Measurements from ENCODE around the gene MEIOC. TPM values are rescaled to one million over a fixed set of nuclear protein-coding genes. Genes with fewer than 3 reads are reported as not detected.

MEIOC gene
- total RNA-seq, 4 donors from 2014 or later: 0.28 TPM; not detected in 3

DNA sequence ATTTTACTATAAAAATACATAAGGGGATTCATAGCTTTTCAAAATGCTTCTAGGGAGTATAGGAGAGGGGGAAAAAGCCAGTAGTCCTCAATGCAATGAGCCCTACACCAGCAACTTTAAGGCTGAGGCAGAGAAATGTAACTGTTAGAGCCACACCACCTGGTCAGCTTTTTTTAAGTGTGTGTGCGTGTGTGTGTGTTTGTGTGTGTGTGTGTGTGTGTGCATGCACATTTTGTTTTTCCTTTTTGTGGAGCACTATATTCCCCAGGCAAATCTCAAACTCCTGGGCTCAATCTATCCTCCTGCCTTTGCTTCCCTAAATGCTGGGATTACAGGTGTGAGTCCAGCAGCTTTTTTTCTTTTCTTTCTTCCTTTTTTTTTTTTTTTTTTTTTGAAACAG is 2.3 kb upstream of the MEIOC start:
- Histone ChIP-seq H3K27ac (no peak overlapping the region), H3K9me3 (no peaks in the 10 kb centered on the region), H3K27me3 (peaks cover 9 to 13% of the 10 kb centered on the region in 2 donors), H3K36me3 (no peaks in the 10 kb centered on the region), H3K4me1 (no peaks in the 10 kb centered on the region), H3K4me3 (no peak overlapping the region)
- DNase-seq: no peak
- no peak for TF ChIP-seq POLR2A (IDR thresholded peaks at IDR 0.05)
- no peak for TF ChIP-seq CTCF (IDR thresholded peaks at IDR 0.05)
- intact Hi-C loops (cut with DNase I; ENCODE audit: low total_unique reads): no loop called here

- Histone ChIP-seq H3K9me3 (no peaks in the 10 kb centered on the region), H3K27ac (no peak overlapping the region), H3K36me3 (peaks cover 0 to under 1% of the 10 kb centered on the region in 2 donors), H3K27me3 (peaks cover 0 to 6% of the 10 kb centered on the region in 2 donors), H3K4me1 (no peaks in the 10 kb centered on the region), H3K4me3 (no peak overlapping the region)
- TF ChIP-seq CTCF (IDR thresholded peaks at IDR 0.05) (no peak), POLR2A (IDR thresholded peaks at IDR 0.05) (no peak)
- DNase-seq: no peak
- intact Hi-C loops (cut with DNase I; ENCODE audit: low total_unique reads): no loop called here
Measured at GRCh38 chr17:44661835-44662234, 5.6 kb downstream of the MEIOC start.

GRCh38 chr17:44663095-44663494 is 6.8 kb downstream of the MEIOC start:
- no peaks in the 10 kb centered on the region for H3K27me3 ChIP-seq
- intact Hi-C loops (cut with DNase I; ENCODE audit: low total_unique reads): no loop called here
- H3K27ac ChIP-seq: no peak overlapping the region
- H3K9me3 ChIP-seq: no peaks in the 10 kb centered on the region
- no peak for DNase-seq
- H3K4me1 ChIP-seq: no peaks in the 10 kb centered on the region
- no peak for TF ChIP-seq CTCF (IDR thresholded peaks at IDR 0.05)
- no peak overlapping the region for H3K4me3 ChIP-seq
- peaks cover 0 to 2% of the 10 kb centered on the region in 2 donors for H3K36me3 ChIP-seq

GRCh38 chr17:44664867-44665266 is 8.6 kb downstream of the MEIOC start:
- H3K27me3 ChIP-seq: no peaks in the 10 kb centered on the region
- H3K36me3 ChIP-seq: peaks cover 0 to 2% of the 10 kb centered on the region in 2 donors
- H3K27ac ChIP-seq: no peak overlapping the region
- intact Hi-C loops (cut with DNase I; ENCODE audit: low total_unique reads): no loop called here
- DNase-seq: no peak
- no peaks in the 10 kb centered on the region for H3K9me3 ChIP-seq
- H3K4me1 ChIP-seq: no peaks in the 10 kb centered on the region
- H3K4me3 ChIP-seq: no peak overlapping the region
- TF ChIP-seq POLR2A (IDR thresholded peaks at IDR 0.05) (no peak), CTCF (IDR thresholded peaks at IDR 0.05) (no peak)

- no peak overlapping the region for H3K4me3 ChIP-seq
- intact Hi-C loops (cut with DNase I; ENCODE audit: low total_unique reads): no loop called here
- no peaks in the 10 kb centered on the region for H3K4me1 ChIP-seq
- H3K36me3 ChIP-seq: peaks cover 0 to 2% of the 10 kb centered on the region in 2 donors
- no peak overlapping the region for H3K27ac ChIP-seq
- TF ChIP-seq CTCF (IDR thresholded peaks at IDR 0.05): no peak
- TF ChIP-seq POLR2A (IDR thresholded peaks at IDR 0.05): no peak
- DNase-seq: no peak
- no peaks in the 10 kb centered on the region for H3K27me3 ChIP-seq
- no peaks in the 10 kb centered on the region for H3K9me3 ChIP-seq
Measured at GRCh38 chr17:44666006-44666405, 9.7 kb downstream of the MEIOC start.

Measured in uterus (tissue), 4 donors.